ENCODE measurements around the gene REPIN1. TPM values are rescaled to one million over a fixed set of nuclear protein-coding genes. Genes with fewer than 3 reads are reported as not detected.

Gene REPIN1
- polyA plus RNA-seq, 1 donor = 135 TPM

GRCh38 chr7:150358988-150359621 is 9.5 kb upstream of the REPIN1 start:
- WGBS (ENCODE audit: insufficient coverage, low lambda C conversion rate) = no CpG with 5 or more reads among the region's 4 CpGs
- no peaks in the 10 kb centered on the region for H3K4me1 ChIP-seq (ENCODE audit: control insufficient read depth, insufficient read depth, low read length)
- no peaks in the 10 kb centered on the region for H3K9me3 ChIP-seq (ENCODE audit: control insufficient read depth, low read depth, low read length)
- no peaks in the 10 kb centered on the region for H3K27me3 ChIP-seq (ENCODE audit: control insufficient read depth, insufficient read depth, low read length)
- no peak for DNase-seq
- no peaks in the 10 kb centered on the region for H3K36me3 ChIP-seq (ENCODE audit: control insufficient read depth, insufficient read depth, low read length)
- H3K4me3 ChIP-seq (ENCODE audit: low read length) = no peak overlapping the region
- H3K27ac ChIP-seq (ENCODE audit: low read length) = no peak overlapping the region

GRCh38 chr7:150359622-150360362 is 8.8 kb upstream of the REPIN1 start:
- H3K4me3 ChIP-seq (ENCODE audit: low read length) = no peak overlapping the region
- WGBS (ENCODE audit: insufficient coverage, low lambda C conversion rate) = no CpG with 5 or more reads among the region's 2 CpGs
- DNase-seq = no peak
- H3K9me3 ChIP-seq (ENCODE audit: control insufficient read depth, low read depth, low read length) = no peaks in the 10 kb centered on the region
- H3K27me3 ChIP-seq (ENCODE audit: control insufficient read depth, insufficient read depth, low read length) = no peaks in the 10 kb centered on the region
- H3K4me1 ChIP-seq (ENCODE audit: control insufficient read depth, insufficient read depth, low read length) = no peaks in the 10 kb centered on the region
- no peak overlapping the region for H3K27ac ChIP-seq (ENCODE audit: low read length)
- H3K36me3 ChIP-seq (ENCODE audit: control insufficient read depth, insufficient read depth, low read length) = no peaks in the 10 kb centered on the region

GRCh38 chr7:150360363-150361058 is 8.1 kb upstream of the REPIN1 start:
- H3K27me3 ChIP-seq (ENCODE audit: control insufficient read depth, insufficient read depth, low read length) = no peaks in the 10 kb centered on the region
- no peak overlapping the region for H3K4me3 ChIP-seq (ENCODE audit: low read length)
- H3K9me3 ChIP-seq (ENCODE audit: control insufficient read depth, low read depth, low read length) = no peaks in the 10 kb centered on the region
- H3K4me1 ChIP-seq (ENCODE audit: control insufficient read depth, insufficient read depth, low read length) = no peaks in the 10 kb centered on the region
- H3K27ac ChIP-seq (ENCODE audit: low read length) = no peak overlapping the region
- DNase-seq = no peak
- H3K36me3 ChIP-seq (ENCODE audit: control insufficient read depth, insufficient read depth, low read length) = no peaks in the 10 kb centered on the region
- WGBS (ENCODE audit: insufficient coverage, low lambda C conversion rate) = 73% methylated on average over 2 of the region's 5 CpGs

GRCh38 chr7:150361402-150361801 is 7.2 kb upstream of the REPIN1 start:
- DNase-seq = no peak
- Histone ChIP-seq H3K27ac (ENCODE audit: low read length) (no peak overlapping the region), H3K4me3 (ENCODE audit: low read length) (no peak overlapping the region), H3K27me3 (ENCODE audit: control insufficient read depth, insufficient read depth, low read length) (no peaks in the 10 kb centered on the region), H3K9me3 (ENCODE audit: control insufficient read depth, low read depth, low read length) (no peaks in the 10 kb centered on the region), H3K36me3 (ENCODE audit: control insufficient read depth, insufficient read depth, low read length) (no peaks in the 10 kb centered on the region), H3K4me1 (ENCODE audit: control insufficient read depth, insufficient read depth, low read length) (peaks cover 2% of the 10 kb centered on the region)
- WGBS (ENCODE audit: insufficient coverage, low lambda C conversion rate) = 62% methylated on average over 2 of the region's 7 CpGs

GRCh38 chr7:150361807-150362621 is 6.6 kb upstream of the REPIN1 start:
- Histone ChIP-seq H3K4me3 (ENCODE audit: low read length) (no peak overlapping the region), H3K36me3 (ENCODE audit: control insufficient read depth, insufficient read depth, low read length) (no peaks in the 10 kb centered on the region), H3K9me3 (ENCODE audit: control insufficient read depth, low read depth, low read length) (no peaks in the 10 kb centered on the region), H3K27ac (ENCODE audit: low read length) (no peak overlapping the region), H3K27me3 (ENCODE audit: control insufficient read depth, insufficient read depth, low read length) (no peaks in the 10 kb centered on the region), H3K4me1 (ENCODE audit: control insufficient read depth, insufficient read depth, low read length) (peaks cover 4% of the 10 kb centered on the region)
- DNase-seq = no peak
- no CpG with 5 or more reads among the region's 18 CpGs for WGBS (ENCODE audit: insufficient coverage, low lambda C conversion rate)

GRCh38 chr7:150363370-150363769 is 5.3 kb upstream of the REPIN1 start:
- no CpG with 5 or more reads among the region's 4 CpGs for WGBS (ENCODE audit: insufficient coverage, low lambda C conversion rate)
- Histone ChIP-seq H3K27me3 (ENCODE audit: control insufficient read depth, insufficient read depth, low read length) (no peaks in the 10 kb centered on the region), H3K27ac (ENCODE audit: low read length) (no peak overlapping the region), H3K9me3 (ENCODE audit: control insufficient read depth, low read depth, low read length) (no peaks in the 10 kb centered on the region), H3K4me1 (ENCODE audit: control insufficient read depth, insufficient read depth, low read length) (peaks cover 13% of the 10 kb centered on the region), H3K36me3 (ENCODE audit: control insufficient read depth, insufficient read depth, low read length) (no peaks in the 10 kb centered on the region), H3K4me3 (ENCODE audit: low read length) (no peak overlapping the region)
- no peak for DNase-seq

- Histone ChIP-seq H3K27me3 (ENCODE audit: control insufficient read depth, insufficient read depth, low read length) (no peaks in the 10 kb centered on the region), H3K4me3 (ENCODE audit: low read length) (no peak overlapping the region), H3K36me3 (ENCODE audit: control insufficient read depth, insufficient read depth, low read length) (no peaks in the 10 kb centered on the region), H3K4me1 (ENCODE audit: control insufficient read depth, insufficient read depth, low read length) (peaks cover 13% of the 10 kb centered on the region), H3K9me3 (ENCODE audit: control insufficient read depth, low read depth, low read length) (no peaks in the 10 kb centered on the region), H3K27ac (ENCODE audit: low read length) (no peak overlapping the region)
- 75% methylated on average over 1 of the region's 5 CpGs for WGBS (ENCODE audit: insufficient coverage, low lambda C conversion rate)
- no peak for DNase-seq
Observed at GRCh38 chr7:150363872-150364271, 4.8 kb upstream of the REPIN1 start.

- no peak for DNase-seq
- H3K9me3 ChIP-seq (ENCODE audit: control insufficient read depth, low read depth, low read length) = no peaks in the 10 kb centered on the region
- H3K36me3 ChIP-seq (ENCODE audit: control insufficient read depth, insufficient read depth, low read length) = peaks cover 5% of the 10 kb centered on the region
- peaks cover 20% of the 10 kb centered on the region for H3K4me1 ChIP-seq (ENCODE audit: control insufficient read depth, insufficient read depth, low read length)
- no peak overlapping the region for H3K27ac ChIP-seq (ENCODE audit: low read length)
- H3K4me3 ChIP-seq (ENCODE audit: low read length) = no peak overlapping the region
- no peaks in the 10 kb centered on the region for H3K27me3 ChIP-seq (ENCODE audit: control insufficient read depth, insufficient read depth, low read length)
- WGBS (ENCODE audit: insufficient coverage, low lambda C conversion rate) = 92% methylated on average over 2 of the region's 10 CpGs
Observed at GRCh38 chr7:150365194-150365593, 3.4 kb upstream of the REPIN1 start.

- Histone ChIP-seq H3K36me3 (ENCODE audit: control insufficient read depth, insufficient read depth, low read length) (peaks cover 8% of the 10 kb centered on the region), H3K4me3 (ENCODE audit: low read length) (no peak overlapping the region), H3K4me1 (ENCODE audit: control insufficient read depth, insufficient read depth, low read length) (peaks cover 27% of the 10 kb centered on the region), H3K27me3 (ENCODE audit: control insufficient read depth, insufficient read depth, low read length) (no peaks in the 10 kb centered on the region), H3K9me3 (ENCODE audit: control insufficient read depth, low read depth, low read length) (no peaks in the 10 kb centered on the region), H3K27ac (ENCODE audit: low read length) (no peak overlapping the region)
- WGBS (ENCODE audit: insufficient coverage, low lambda C conversion rate) = no CpG with 5 or more reads among the region's 5 CpGs
- DNase-seq = peak in 1 of 2 donors; percentile 31
Observed at GRCh38 chr7:150365673-150366398, 2.8 kb upstream of the REPIN1 start.

Data from large intestine (tissue), 3 donors.